CD14-positive monocyte (primary cell): ENCODE measurements around the gene TREX2. TPM values are rescaled to one million over a fixed set of nuclear protein-coding genes. Genes with fewer than 3 reads are reported as not detected.

Experiments
- DNase-seq, 3 donors: peaks; one replicate each; pipeline ENCODE4 v3.0.0-alpha.2; 2011 to 2022
- H2AFZ ChIP-seq: 2 replicates; pipeline ENCODE4 v1.6.0; 2012; ENCODE audit warnings: mild to moderate bottlenecking, low read depth, low read length, inconsistent platforms; ENCODE audit not compliant: insufficient read depth, poor library complexity, severe bottlenecking
- H3K27ac ChIP-seq, 2 donors: 1 replicate in 1 of 2; 2 replicates in 1 of 2; pipeline ENCODE4 v1.5.1; 2012 to 2013; ENCODE audit warnings: low read length in 2 of 2, control low read depth in 1 of 2, inconsistent platforms in 1 of 2, low read depth in 1 of 2, mild to moderate bottlenecking in 1 of 2
- H3K27me3 ChIP-seq, 2 donors: one replicate each; pipeline versions ENCODE4 v1.6.0 to v1.6.1; 2011 to 2013; ENCODE audit warnings: low read length in 2 of 2; ENCODE audit not compliant: control insufficient read depth in 2 of 2, insufficient read depth in 2 of 2
- H3K36me3 ChIP-seq, 2 donors: replicated peaks in 1 of 2; 1 replicate in 1 of 2; 2 replicates in 1 of 2; pipeline versions ENCODE4 v1.5.1 to v1.6.1; 2012 to 2013; ENCODE audit warnings: low read length in 2 of 2, control low read depth in 1 of 2, inconsistent platforms in 1 of 2, mild to moderate bottlenecking in 1 of 2; ENCODE audit not compliant: insufficient read depth in 2 of 2, control insufficient read depth in 1 of 2
- H3K4me1 ChIP-seq, 2 donors: 1 replicate in 1 of 2; 2 replicates in 1 of 2; pipeline versions ENCODE4 v1.5.1 to v1.6.1; 2012 to 2013; ENCODE audit warnings: low read length in 2 of 2, control low read depth in 1 of 2, inconsistent platforms in 1 of 2, mild to moderate bottlenecking in 1 of 2, moderate library complexity in 1 of 2; ENCODE audit not compliant: insufficient read depth in 2 of 2, control insufficient read depth in 1 of 2
- H3K4me2 ChIP-seq: replicated peaks from 2 replicates; pipeline ENCODE3; 2012; ENCODE audit warnings: low read length, moderate library complexity, mild to moderate bottlenecking; ENCODE audit not compliant: poor library complexity, severe bottlenecking; ENCODE audit errors: extremely low read depth
- H3K4me3 ChIP-seq, 3 experiments: fragments of 200-600 bp in 1 of 3; sonication (generic) in 1 of 3; replicated peaks in 1 of 3; 1 replicate in 2 of 3; 2 replicates in 1 of 3; pipeline ENCODE4 v1.5.1; 2011 to 2013; ENCODE audit warnings: low read length in 3 of 3, mild to moderate bottlenecking in 3 of 3, control low read depth in 2 of 3, low read depth in 2 of 3, inconsistent platforms in 1 of 3, moderate library complexity in 1 of 3
- H3K79me2 ChIP-seq: 2 replicates; pipeline ENCODE4 v1.6.0; 2012; ENCODE audit warnings: mild to moderate bottlenecking, control low read depth, inconsistent platforms, low read length, moderate library complexity; ENCODE audit not compliant: insufficient read depth
- H3K9ac ChIP-seq: 2 replicates; pipeline ENCODE4 v1.6.0; 2017; ENCODE audit warnings: low read length, mild to moderate bottlenecking; ENCODE audit not compliant: insufficient read depth, poor library complexity, severe bottlenecking
- H3K9me3 ChIP-seq, 2 donors: replicated peaks in 1 of 2; 1 replicate in 1 of 2; 2 replicates in 1 of 2; pipeline versions ENCODE4 v1.5.1 to v1.6.1; 2012 to 2013; ENCODE audit warnings: low read length in 2 of 2, control low read depth in 1 of 2; ENCODE audit not compliant: control insufficient read depth in 1 of 2, insufficient read depth in 1 of 2
- H4K20me1 ChIP-seq: 2 replicates; pipeline ENCODE4 v1.6.0; 2012; ENCODE audit warnings: mild to moderate bottlenecking, low read length, control low read depth, moderate library complexity; ENCODE audit not compliant: insufficient read depth
- H3K27ac Mint-ChIP-seq, 7 donors: one replicate each; pipeline ENCODE4 v1.8.0; 2020; ENCODE audit warnings: mild to moderate bottlenecking in 7 of 7, mixed read lengths in 7 of 7, moderate library complexity in 6 of 7, inconsistent platforms in 2 of 7
- H3K27me3 Mint-ChIP-seq, 3 donors: one replicate each; pipeline ENCODE4 v1.8.0; 2021 to 2022; ENCODE audit warnings: low read depth in 3 of 3, mild to moderate bottlenecking in 3 of 3, mixed read lengths in 3 of 3, moderate library complexity in 3 of 3, inconsistent platforms in 1 of 3
- H3K36me3 Mint-ChIP-seq, 2 donors: one replicate each; pipeline ENCODE4 v1.8.0; 2020; ENCODE audit warnings: mixed read lengths in 2 of 2, inconsistent platforms in 1 of 2, mild to moderate bottlenecking in 1 of 2
- H3K4me1 Mint-ChIP-seq: one replicate; pipeline ENCODE4 v1.8.0; 2020; ENCODE audit warnings: mild to moderate bottlenecking, mixed read lengths
- H3K4me3 Mint-ChIP-seq, 2 donors: one replicate each; pipeline ENCODE4 v1.8.0; 2020; ENCODE audit warnings: mild to moderate bottlenecking in 2 of 2, mixed read lengths in 2 of 2, moderate library complexity in 1 of 2
- H3K9me3 Mint-ChIP-seq, 7 donors: one replicate each; pipeline ENCODE4 v1.8.0; 2020 to 2022; ENCODE audit warnings: mixed read lengths in 7 of 7, mild to moderate bottlenecking in 6 of 7, moderate library complexity in 6 of 7, inconsistent platforms in 2 of 7
- CTCF ChIP-seq: fragments of 200-600 bp; IDR thresholded peaks from one replicate; pipeline ENCODE4 v1.8.0; 2022; ENCODE audit warnings: antibody characterized with exemption, mild to moderate bottlenecking
- WGBS: methylation state at CpG from one replicate; pipeline ENCODE4 v1.1.5; 2013; ENCODE audit warnings: missing lambda C conversion rate; ENCODE audit not compliant: insufficient coverage; 5-methylcytosine and 5-hydroxymethylcytosine counted together
- intact Hi-C, 2 donors: fragments of 100-400 bp; cut with micrococcal nuclease; formaldehyde crosslinking; loops; one replicate each; pipeline versions ENCODE4 v1.15.0 to v1.15.1; 2023
- polyA plus RNA-seq, 3 donors: library from polyadenylated mRNA; depleted of rRNA in 1 of 3; unstranded in 2 of 3; stranded (reverse) in 1 of 3; fragments of 300-500 nt in 2 of 3; fragments of >200 nt in 1 of 3; fragmentation: Illumina TruSeq in 2 of 3; gene quantifications; 1 replicate in 2 of 3; 2 replicates in 1 of 3; pipeline ENCODE4 v1.2.3, GENCODE V29; 2012 to 2021

The TREX2 gene
- polyA plus RNA-seq, 3 donors: 1.5 TPM; not detected in 2

- no peak overlapping the region for H2AFZ ChIP-seq
- Mint-ChIP-seq H3K4me1 (peaks cover 2% of the 10 kb centered on the region), H3K36me3 (no peaks in the 10 kb centered on the region), H3K9me3 (peaks cover 0 to 6% (median 0%) of the 10 kb centered on the region in 7 donors), H3K27ac (no peak overlapping the region), H3K27me3 (peaks cover 15 to 29% (median 16%) of the 10 kb centered on the region in 3 donors), H3K4me3 (no peak overlapping the region)
- no peaks in the 10 kb centered on the region for H3K9me3 ChIP-seq
- DNase-seq: no peak
- intact Hi-C loops: no loop called here
- H4K20me1 ChIP-seq: no peaks in the 10 kb centered on the region
- no peak overlapping the region for H3K9ac ChIP-seq
- H3K4me3 ChIP-seq: no peak overlapping the region
- H3K79me2 ChIP-seq: no peaks in the 10 kb centered on the region
- no peak overlapping the region for H3K27ac ChIP-seq
- H3K36me3 ChIP-seq: no peaks in the 10 kb centered on the region
- H3K4me1 ChIP-seq: no peaks in the 10 kb centered on the region
- no peak for TF ChIP-seq CTCF
- no peak overlapping the region for H3K4me2 ChIP-seq
- 50% methylated on average over 1 of the region's 11 CpGs for WGBS
- H3K27me3 ChIP-seq: peaks cover 0 to 8% of the 10 kb centered on the region in 2 donors
These were observed 46.1 kb upstream of the TREX2 start for GRCh38 chrX:153491918-153492317.

- no peaks in the 10 kb centered on the region for H3K36me3 Mint-ChIP-seq
- 88% methylated on average over 4 of the region's 10 CpGs for WGBS
These were observed 45.6 kb upstream of the TREX2 start for GRCh38 chrX:153491351-153491914.

More at GRCh38 chrX:153491351-153491914, 45.6 kb upstream of the TREX2 start:
- Mint-ChIP-seq H3K27me3 (peaks cover 15 to 28% (median 16%) of the 10 kb centered on the region in 3 donors), H3K9me3 (peaks cover 0 to 6% (median 0%) of the 10 kb centered on the region in 7 donors), H3K4me3 (no peak overlapping the region), H3K27ac (no peak overlapping the region), H3K4me1 (peaks cover 2% of the 10 kb centered on the region)
- no peaks in the 10 kb centered on the region for H3K9me3 ChIP-seq
- no peak overlapping the region for H3K27ac ChIP-seq
- no peaks in the 10 kb centered on the region for H3K36me3 ChIP-seq
- H3K79me2 ChIP-seq: no peaks in the 10 kb centered on the region
- H3K4me2 ChIP-seq: no peak overlapping the region
- H4K20me1 ChIP-seq: no peaks in the 10 kb centered on the region
- H2AFZ ChIP-seq: no peak overlapping the region
- H3K4me3 ChIP-seq: no peak overlapping the region
- no peak for DNase-seq
- H3K9ac ChIP-seq: no peak overlapping the region
- H3K27me3 ChIP-seq: peaks cover 0 to 8% of the 10 kb centered on the region in 2 donors
- no peaks in the 10 kb centered on the region for H3K4me1 ChIP-seq
- intact Hi-C loops: no loop called here
- no peak for TF ChIP-seq CTCF
